ENCODE data around the gene SLC25A45. TPM values are rescaled to one million over a fixed set of nuclear protein-coding genes. Genes with fewer than 3 reads are reported as not detected.

Gene SLC25A45
- total RNA-seq, 2 experiments from 2014 or later, result 40.0 to 40.8 TPM

GRCh38 chr11:65425105-65425970, 42.9 kb upstream of the SLC25A45 start:
- intact Hi-C loops (cut with DNase I, micrococcal nuclease), result loop anchor here (1.0 to 2.0 kb wide), 2 partner anchors 71 to 72 kb away; no protein-coding TSS in a partner anchor
- CTCF ChIA-PET, result interaction anchor here (0.6 to 3.1 kb wide), 9 partner anchors 9 to 86 kb away, joined by 3 to 22 read pairs (median 4); partner anchors contain the start of genes MALAT1 and SLC25A45

GRCh38 chr11:65424205-65425104, 42.0 kb upstream of the SLC25A45 start:
- ATAC-seq (ENCODE audit: poor library complexity) (peak; percentile 7), DNase-seq (peak; percentile 49 to 74 (median 64))
- intact Hi-C loops (cut with DNase I, micrococcal nuclease), result loop anchor here (1.0 to 2.0 kb wide), 2 partner anchors 72 to 73 kb away; no protein-coding TSS in a partner anchor
- H3K36me3 ChIP-seq (ENCODE audit: insufficient read depth, low read length), result peaks cover 21% of the 10 kb centered on the region
- Mint-ChIP-seq H3K9me3 (no peaks in the 10 kb centered on the region), H3K4me1 (ENCODE audit: low read depth) (peaks cover 67% of the 10 kb centered on the region), H3K27me3 (no peaks in the 10 kb centered on the region), H3K36me3 (ENCODE audit: low read depth) (peaks cover 64% of the 10 kb centered on the region), H3K4me3 (peak overlapping the region; percentile 92), H3K27ac (peak overlapping the region; percentile 96)
- peak overlapping the region; percentile 99 for H3K27ac ChIP-seq (ENCODE audit: low read depth in 1 of 2, low read length in 2 of 2)
- H3K27me3 ChIP-seq (ENCODE audit: control insufficient read depth in 1 of 2, insufficient read depth in 2 of 2, low read length in 2 of 2), result no peaks in the 10 kb centered on the region
- peak overlapping the region; percentile 86 for H3K4me3 ChIP-seq (ENCODE audit: low read length)
- no peaks in the 10 kb centered on the region for H3K9me3 ChIP-seq (ENCODE audit: control insufficient read depth in 1 of 2, insufficient read depth in 1 of 2, low read length in 2 of 2)
- TF ChIP-seq CTCF (IDR thresholded peaks at IDR 0.05), result no peak
- CTCF ChIA-PET, result interaction anchor here (0.7 to 3.1 kb wide), 10 partner anchors 8 to 128 kb away, joined by 3 to 22 read pairs (median 4); partner anchors contain the start of genes MALAT1 and SLC25A45
- POLR2A ChIA-PET, result interaction anchor here (0.5 to 20.7 kb wide), 45 partner anchors 7 to 1979 kb away, joined by 3 to 3042 read pairs (median 4); partner anchors contain the start of genes CCDC85B, EHBP1L1, FAM89B and FAU
- peaks cover 58% of the 10 kb centered on the region for H3K4me1 ChIP-seq (ENCODE audit: insufficient read depth, low read length)

More at GRCh38 chr11:65425105-65425970, 42.9 kb upstream of the SLC25A45 start:
- ATAC-seq (ENCODE audit: poor library complexity), result peak; percentile 56
- Histone ChIP-seq H3K9me3 (ENCODE audit: control insufficient read depth in 1 of 2, insufficient read depth in 1 of 2, low read length in 2 of 2) (no peaks in the 10 kb centered on the region), H3K27ac (ENCODE audit: low read depth in 1 of 2, low read length in 2 of 2) (peak overlapping the region; percentile 99), H3K4me1 (ENCODE audit: insufficient read depth, low read length) (peaks cover 58% of the 10 kb centered on the region), H3K27me3 (ENCODE audit: control insufficient read depth in 1 of 2, insufficient read depth in 2 of 2, low read length in 2 of 2) (no peaks in the 10 kb centered on the region), H3K4me3 (ENCODE audit: low read length) (peak overlapping the region; percentile 86), H3K36me3 (ENCODE audit: insufficient read depth, low read length) (peaks cover 21% of the 10 kb centered on the region)
- POLR2A ChIA-PET, result interaction anchor here (0.7 to 20.7 kb wide), 39 partner anchors 8 to 1979 kb away, joined by 3 to 3042 read pairs (median 3); partner anchors contain the start of genes CCDC85B, EHBP1L1, FAM89B and FAU
- H3K4me3 Mint-ChIP-seq, result peak overlapping the region; percentile 92
- H3K36me3 Mint-ChIP-seq (ENCODE audit: low read depth), result peaks cover 64% of the 10 kb centered on the region
- H3K4me1 Mint-ChIP-seq (ENCODE audit: low read depth), result peaks cover 70% of the 10 kb centered on the region
- H3K27ac Mint-ChIP-seq, result peak overlapping the region; percentile 96
- no peaks in the 10 kb centered on the region for H3K27me3 Mint-ChIP-seq
- H3K9me3 Mint-ChIP-seq, result no peaks in the 10 kb centered on the region
- peak; percentile 31 for TF ChIP-seq CTCF (IDR thresholded peaks at IDR 0.05)
- peak; percentile 69 to 97 (median 80) for DNase-seq

All from CD4-positive, alpha-beta T cell (primary cell).